ENCODE results near the gene STK36. TPM values are rescaled to one million over a fixed set of nuclear protein-coding genes. Genes with fewer than 3 reads are reported as not detected.

The STK36 gene
- total RNA-seq, 2 experiments from 2014 or later = 13.1 to 19.3 TPM

- peaks cover 56% of the 10 kb centered on the region for H3K36me3 Mint-ChIP-seq (ENCODE audit: low read depth)
- no peak for ATAC-seq
- intact Hi-C loops (cut with DNase I, micrococcal nuclease) = no loop called here
Observed at GRCh38 chr2:218746960-218747359, 75.1 kb downstream of the STK36 start.

GRCh38 chr2:218748741-218749441 lies 77.0 kb downstream of the STK36 start:
- Mint-ChIP-seq H3K27me3 (no peaks in the 10 kb centered on the region), H3K36me3 (ENCODE audit: low read depth) (peaks cover 59% of the 10 kb centered on the region), H3K4me3 (no peak overlapping the region), H3K9me3 (ENCODE audit: low read depth) (no peaks in the 10 kb centered on the region), H3K27ac (no peak overlapping the region), H3K4me1 (peaks cover 13% of the 10 kb centered on the region)
- intact Hi-C loops (cut with DNase I, micrococcal nuclease) = no loop called here
- ChIA-PET POLR2A (no interaction called here), CTCF (no interaction called here)
- DNase-seq (no peak), ATAC-seq (no peak)

More at GRCh38 chr2:218746960-218747359, 75.1 kb downstream of the STK36 start:
- DNase-seq = no peak
- no peak overlapping the region for H3K4me3 Mint-ChIP-seq
- ChIA-PET CTCF (interaction anchor here (0.8 to 1.3 kb wide), 3 partner anchors 100 to 233 kb away, joined by 3 to 4 read pairs (median 3); no protein-coding TSS in a partner anchor), POLR2A (no interaction called here)
- H3K9me3 Mint-ChIP-seq (ENCODE audit: low read depth) = no peaks in the 10 kb centered on the region
- H3K4me1 Mint-ChIP-seq = peaks cover 26% of the 10 kb centered on the region
- H3K27me3 Mint-ChIP-seq = no peaks in the 10 kb centered on the region
- H3K27ac Mint-ChIP-seq = no peak overlapping the region

Other genes starting within 250 kb of the STK36 start
- 10 to 100 TPM; 42.5 to 46.8 TPM for gene USP37, start 103.7 kb upstream of the STK36 start, total RNA-seq
- 100 to 1,000 TPM; 100 to 105 TPM for gene CNOT9, start 103.2 kb upstream of the STK36 start, total RNA-seq
- under 1 TPM; 0.18 to 0.83 TPM for gene PLCD4, start 64.2 kb upstream of the STK36 start, total RNA-seq
- gene ZNF142, start 12.5 kb upstream of the STK36 start, total RNA-seq = 10 to 100 TPM; 31.5 to 42.4 TPM
- 10 to 100 TPM; 74.3 to 92.3 TPM for gene BCS1L, start 12.4 kb upstream of the STK36 start, total RNA-seq
- 10 to 100 TPM; 14.1 to 29.2 TPM for gene RNF25, start 84 bp upstream of the STK36 start, total RNA-seq
- 10 to 100 TPM; 33.7 to 46.6 TPM for gene TTLL4, start 38.7 kb downstream of the STK36 start, total RNA-seq
- under 1 TPM; 0.12 to 0.16 TPM for gene CYP27A1, start 110.1 kb downstream of the STK36 start, total RNA-seq
- not detected for gene PRKAG3, start 159.7 kb downstream of the STK36 start, total RNA-seq
- gene WNT6, start 187.7 kb downstream of the STK36 start, total RNA-seq = under 1 TPM in 1 of 2 experiments, not detected in 1; 0.30 TPM
- gene WNT10A, start 208.8 kb downstream of the STK36 start, total RNA-seq = 1 to 10 TPM; 5.4 to 6.0 TPM

Data from activated CD4-positive, alpha-beta T cell treated with anti-CD3 and anti-CD28 coated beads for 36 hours (primary cell).